ENCODE measurements around the gene ALLC. TPM values are rescaled to one million over a fixed set of nuclear protein-coding genes. Genes with fewer than 3 reads are reported as not detected.
A peak's percentile ranks its signal among the peaks of the same experiment; 100 is the strongest.

Gene ALLC
- total RNA-seq, 1 experiment from 2014 or later = not detected

GRCh38 chr2:3706892-3707291 lies 48.9 kb downstream of the ALLC start:
- no peak overlapping the region for H3K4me3 Mint-ChIP-seq (ENCODE audit: unreplicated experiment)
- POLR2A ChIA-PET = no interaction called here
- no peak for DNase-seq (ENCODE audit: unreplicated experiment)
- CTCF ChIA-PET = interaction anchor here (0.7 to 3.2 kb wide), 4 partner anchors 13 to 127 kb away, joined by 3 to 10 read pairs (median 4); no protein-coding TSS in a partner anchor
- peaks cover 9% of the 10 kb centered on the region for H3K36me3 Mint-ChIP-seq (ENCODE audit: insufficient read depth, unreplicated experiment)
- intact Hi-C loops (cut with micrococcal nuclease) = no loop called here
- H3K9me3 Mint-ChIP-seq (ENCODE audit: unreplicated experiment) = no peaks in the 10 kb centered on the region
- TF ChIP-seq CTCF (IDR thresholded peaks at IDR 0.05; ENCODE audit: unreplicated experiment) = no peak
- H3K4me1 Mint-ChIP-seq (ENCODE audit: insufficient read depth, unreplicated experiment) = peaks cover 5% of the 10 kb centered on the region
- H3K27me3 Mint-ChIP-seq (ENCODE audit: insufficient read depth, unreplicated experiment) = peaks cover 7% of the 10 kb centered on the region
- no TSS peak for BruUV-seq (replicated peaks)
- no peak overlapping the region for H3K27ac Mint-ChIP-seq (ENCODE audit: low read depth, unreplicated experiment)

DNA sequence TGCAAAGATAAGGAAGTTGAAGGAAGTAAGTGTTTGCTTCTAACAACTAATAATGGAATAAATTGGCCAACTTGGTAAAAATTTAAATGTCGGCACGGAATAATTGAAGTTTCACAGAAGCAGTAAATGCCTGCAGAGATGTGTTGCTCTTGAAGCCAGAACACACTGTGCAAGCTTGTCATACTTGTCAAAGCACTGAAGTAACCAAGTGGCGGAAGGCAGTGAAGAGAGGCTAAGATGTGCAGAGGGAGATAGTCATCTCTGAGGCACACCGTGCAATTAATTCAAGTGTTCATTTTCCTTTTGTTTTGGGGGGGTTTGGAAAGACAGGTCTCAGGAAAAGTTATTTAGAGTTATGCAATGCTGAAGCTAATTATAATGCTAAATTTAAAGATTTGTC lies 50.6 kb downstream of the ALLC start:
- no peak for DNase-seq (ENCODE audit: unreplicated experiment)
- no TSS peak for BruUV-seq (replicated peaks)
- no peak for TF ChIP-seq CTCF (IDR thresholded peaks at IDR 0.05; ENCODE audit: unreplicated experiment)
- H3K4me1 Mint-ChIP-seq (ENCODE audit: insufficient read depth, unreplicated experiment) = peaks cover 19% of the 10 kb centered on the region
- no peak overlapping the region for H3K4me3 Mint-ChIP-seq (ENCODE audit: unreplicated experiment)
- POLR2A ChIA-PET = no interaction called here
- H3K9me3 Mint-ChIP-seq (ENCODE audit: unreplicated experiment) = no peaks in the 10 kb centered on the region
- CTCF ChIA-PET = interaction anchor here (1.3 kb wide), 1 partner anchor 15 kb away, joined by 3 read pairs; no protein-coding TSS in a partner anchor
- H3K36me3 Mint-ChIP-seq (ENCODE audit: insufficient read depth, unreplicated experiment) = no peaks in the 10 kb centered on the region
- intact Hi-C loops (cut with micrococcal nuclease) = no loop called here
- no peaks in the 10 kb centered on the region for H3K27me3 Mint-ChIP-seq (ENCODE audit: insufficient read depth, unreplicated experiment)
- H3K27ac Mint-ChIP-seq (ENCODE audit: low read depth, unreplicated experiment) = no peak overlapping the region

DNA sequence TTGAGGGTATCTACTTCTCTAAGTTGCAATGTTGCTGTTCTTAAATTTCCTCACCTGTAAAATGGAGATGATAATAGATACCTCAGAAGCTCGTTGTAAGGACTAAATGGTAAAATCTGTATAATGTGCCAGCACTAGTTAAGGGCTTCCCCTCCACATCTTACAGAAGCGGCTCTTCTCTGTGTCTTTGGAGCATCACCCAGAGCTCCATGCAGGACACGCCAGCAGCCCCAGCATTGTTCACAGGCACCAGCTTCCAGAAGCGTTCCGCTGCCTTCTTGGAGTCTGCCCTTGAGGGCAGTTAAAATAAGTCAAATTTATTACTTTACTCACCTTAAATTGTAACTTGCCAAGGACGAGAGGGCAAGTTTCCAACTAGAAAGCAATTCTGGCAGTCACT lies 51.2 kb downstream of the ALLC start:
- TF ChIP-seq CTCF (IDR thresholded peaks at IDR 0.05; ENCODE audit: unreplicated experiment) = no peak
- Mint-ChIP-seq H3K27ac (ENCODE audit: low read depth, unreplicated experiment) (no peak overlapping the region), H3K9me3 (ENCODE audit: unreplicated experiment) (no peaks in the 10 kb centered on the region), H3K4me3 (ENCODE audit: unreplicated experiment) (no peak overlapping the region), H3K4me1 (ENCODE audit: insufficient read depth, unreplicated experiment) (peaks cover 19% of the 10 kb centered on the region), H3K27me3 (ENCODE audit: insufficient read depth, unreplicated experiment) (no peaks in the 10 kb centered on the region), H3K36me3 (ENCODE audit: insufficient read depth, unreplicated experiment) (no peaks in the 10 kb centered on the region)
- BruUV-seq (replicated peaks) = no TSS peak
- POLR2A ChIA-PET = interaction anchor here (0.7 kb wide), 1 partner anchor 14 kb away, joined by 3 read pairs; no protein-coding TSS in a partner anchor
- DNase-seq (ENCODE audit: unreplicated experiment) = no peak
- CTCF ChIA-PET = interaction anchor here (1.3 kb wide), 1 partner anchor 16 kb away, joined by 3 read pairs; no protein-coding TSS in a partner anchor
- intact Hi-C loops (cut with micrococcal nuclease) = no loop called here

DNA sequence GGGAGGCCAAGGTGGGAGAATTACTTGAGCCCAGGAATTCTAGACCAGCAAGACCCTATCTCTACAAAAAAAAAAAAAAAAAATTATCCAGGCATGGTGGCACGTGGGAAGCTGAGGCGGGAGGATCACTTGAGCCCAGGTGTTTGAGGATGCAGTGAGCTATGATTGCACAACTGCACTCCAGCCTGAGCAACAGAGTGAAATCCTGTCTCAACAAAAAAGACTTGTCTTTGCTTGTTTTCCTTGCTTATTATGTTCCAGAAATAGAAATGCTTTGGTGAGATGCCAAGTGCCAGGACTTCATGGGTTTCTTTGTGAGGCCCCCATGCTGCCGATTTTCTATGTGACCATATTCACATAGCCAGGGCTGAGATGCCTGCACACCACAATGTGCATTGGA lies 54.4 kb downstream of the ALLC start:
- no peaks in the 10 kb centered on the region for H3K36me3 Mint-ChIP-seq (ENCODE audit: insufficient read depth, unreplicated experiment)
- no peak overlapping the region for H3K27ac Mint-ChIP-seq (ENCODE audit: low read depth, unreplicated experiment)
- intact Hi-C loops (cut with micrococcal nuclease) = no loop called here
- peaks cover 14% of the 10 kb centered on the region for H3K4me1 Mint-ChIP-seq (ENCODE audit: insufficient read depth, unreplicated experiment)
- no peak overlapping the region for H3K4me3 Mint-ChIP-seq (ENCODE audit: unreplicated experiment)
- no TSS peak for BruUV-seq (replicated peaks)
- ChIA-PET CTCF (interaction anchor here (1.0 to 2.9 kb wide), 2 partner anchors 15 to 22 kb away, joined by 3 to 24 read pairs; no protein-coding TSS in a partner anchor), POLR2A (no interaction called here)
- H3K27me3 Mint-ChIP-seq (ENCODE audit: insufficient read depth, unreplicated experiment) = no peaks in the 10 kb centered on the region
- H3K9me3 Mint-ChIP-seq (ENCODE audit: unreplicated experiment) = no peaks in the 10 kb centered on the region
- peak; percentile 75 for DNase-seq (ENCODE audit: unreplicated experiment)
- TF ChIP-seq CTCF (IDR thresholded peaks at IDR 0.05; ENCODE audit: unreplicated experiment) = no peak

Measured in MCF 10A (cell line).